Choroid plexus epithelial cell (primary cell): ENCODE measurements around the gene DMRT1.
A peak's percentile ranks its signal among the peaks of the same experiment; 100 is the strongest.

Experiments
- DNase-seq: peaks from one replicate; pipeline ENCODE4 v3.0.0-alpha.2; 2010; ENCODE audit warnings: low read depth
- H3K4me3 ChIP-seq: 2 replicates; pipeline ENCODE4 v1.5.1; 2011; ENCODE audit warnings: low read depth, mild to moderate bottlenecking, control low read depth, low read length, moderate library complexity
- CTCF ChIP-seq: conservative IDR thresholded peaks from 2 replicates; pipeline ENCODE4 v1.5.1; 2011; ENCODE audit warnings: low read depth, mild to moderate bottlenecking, control low read depth, inconsistent platforms, low read length, moderate library complexity

Gene DMRT1

GRCh38 chr9:933356-933755 lies 91.9 kb downstream of the DMRT1 start:
- no peak for DNase-seq
- TF ChIP-seq CTCF, result no peak
- H3K4me3 ChIP-seq, result no peak overlapping the region

GRCh38 chr9:935348-935965 lies 94.0 kb downstream of the DMRT1 start:
- DNase-seq, result peak; percentile 1
- no peak for TF ChIP-seq CTCF
- no peak overlapping the region for H3K4me3 ChIP-seq

- H3K4me3 ChIP-seq, result no peak overlapping the region
- TF ChIP-seq CTCF, result no peak
- DNase-seq, result no peak
Measured at GRCh38 chr9:942805-943580, 101.5 kb downstream of the DMRT1 start.

GRCh38 chr9:947985-948384 lies 106.5 kb downstream of the DMRT1 start:
- DNase-seq, result no peak
- TF ChIP-seq CTCF, result no peak
- no peak overlapping the region for H3K4me3 ChIP-seq

GRCh38 chr9:948497-948896 lies 107.0 kb downstream of the DMRT1 start:
- no peak for TF ChIP-seq CTCF
- no peak overlapping the region for H3K4me3 ChIP-seq
- DNase-seq, result no peak

GRCh38 chr9:950139-950538 lies 108.6 kb downstream of the DMRT1 start:
- no peak for TF ChIP-seq CTCF
- no peak for DNase-seq
- no peak overlapping the region for H3K4me3 ChIP-seq

- no peak for TF ChIP-seq CTCF
- DNase-seq, result no peak
- H3K4me3 ChIP-seq, result no peak overlapping the region
Measured at GRCh38 chr9:952546-952945, 111.0 kb downstream of the DMRT1 start.
